ENCODE measurements around the gene AFF2. TPM values are rescaled to one million over a fixed set of nuclear protein-coding genes. Genes with fewer than 3 reads are reported as not detected.

Gene AFF2
- total RNA-seq, 3 donors from 2014 or later, result 0.29 to 0.63 TPM; not detected in 1

- no peaks in the 10 kb centered on the region for H3K4me1 ChIP-seq (ENCODE audit: low read depth)
- H3K36me3 ChIP-seq (ENCODE audit: low read depth), result no peaks in the 10 kb centered on the region
- H3K4me3 ChIP-seq, result no peak overlapping the region
- no peak for DNase-seq
- no peaks in the 10 kb centered on the region for H3K9me3 ChIP-seq
- intact Hi-C loops (cut with DNase I, micrococcal nuclease), result no loop called here
- TF ChIP-seq CTCF (IDR thresholded peaks at IDR 0.05), result no peak
- ATAC-seq, result no peak
These were observed 36.5 kb downstream of the AFF2 start for GRCh38 chrX:148536961-148537360.

- Histone ChIP-seq H3K9me3 (no peaks in the 10 kb centered on the region), H3K4me3 (no peak overlapping the region), H3K4me1 (ENCODE audit: low read depth) (no peaks in the 10 kb centered on the region), H3K36me3 (ENCODE audit: low read depth) (no peaks in the 10 kb centered on the region)
- TF ChIP-seq CTCF (IDR thresholded peaks at IDR 0.05), result no peak
- DNase-seq (no peak), ATAC-seq (no peak)
- intact Hi-C loops (cut with DNase I, micrococcal nuclease), result no loop called here
These were observed 37.3 kb downstream of the AFF2 start for GRCh38 chrX:148537556-148538182.

GRCh38 chrX:148538582-148538981 lies 38.2 kb downstream of the AFF2 start:
- Histone ChIP-seq H3K4me1 (ENCODE audit: low read depth) (no peaks in the 10 kb centered on the region), H3K9me3 (no peaks in the 10 kb centered on the region), H3K36me3 (ENCODE audit: low read depth) (no peaks in the 10 kb centered on the region), H3K4me3 (no peak overlapping the region)
- ATAC-seq (no peak), DNase-seq (no peak)
- TF ChIP-seq CTCF (IDR thresholded peaks at IDR 0.05), result no peak
- intact Hi-C loops (cut with DNase I, micrococcal nuclease), result no loop called here

- Histone ChIP-seq H3K4me1 (ENCODE audit: low read depth) (no peaks in the 10 kb centered on the region), H3K4me3 (no peak overlapping the region), H3K36me3 (ENCODE audit: low read depth) (no peaks in the 10 kb centered on the region), H3K9me3 (no peaks in the 10 kb centered on the region)
- DNase-seq (no peak), ATAC-seq (no peak)
- intact Hi-C loops (cut with DNase I, micrococcal nuclease), result no loop called here
- no peak for TF ChIP-seq CTCF (IDR thresholded peaks at IDR 0.05)
These were observed 39.7 kb downstream of the AFF2 start for GRCh38 chrX:148540114-148540513.

- DNase-seq (no peak), ATAC-seq (no peak)
- no peak for TF ChIP-seq CTCF (IDR thresholded peaks at IDR 0.05)
- intact Hi-C loops (cut with DNase I, micrococcal nuclease), result no loop called here
- no peaks in the 10 kb centered on the region for H3K36me3 ChIP-seq (ENCODE audit: low read depth)
- no peaks in the 10 kb centered on the region for H3K4me1 ChIP-seq (ENCODE audit: low read depth)
- H3K4me3 ChIP-seq, result no peak overlapping the region
- H3K9me3 ChIP-seq, result no peaks in the 10 kb centered on the region
These were observed 40.5 kb downstream of the AFF2 start for GRCh38 chrX:148540671-148541583.
